ENCODE results near the gene HAUS3.

The HAUS3 gene

DNA sequence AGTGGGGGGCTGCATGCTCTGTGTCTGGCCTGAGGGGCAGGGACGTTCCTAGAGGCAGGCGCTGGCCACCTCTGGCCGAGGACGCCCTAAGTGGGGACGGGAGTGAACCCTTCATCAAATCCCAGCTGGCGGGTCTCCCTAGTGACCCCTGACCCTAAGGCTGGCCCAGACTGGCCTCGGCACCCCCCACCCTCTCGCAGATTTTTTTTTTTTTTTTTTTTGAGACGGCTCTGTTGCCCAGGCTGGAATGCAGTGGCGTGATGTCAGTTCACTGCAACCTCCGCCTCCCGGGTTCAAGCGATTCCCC lies 21.0 kb upstream of the HAUS3 start:
- no peak for DNase-seq

DNA sequence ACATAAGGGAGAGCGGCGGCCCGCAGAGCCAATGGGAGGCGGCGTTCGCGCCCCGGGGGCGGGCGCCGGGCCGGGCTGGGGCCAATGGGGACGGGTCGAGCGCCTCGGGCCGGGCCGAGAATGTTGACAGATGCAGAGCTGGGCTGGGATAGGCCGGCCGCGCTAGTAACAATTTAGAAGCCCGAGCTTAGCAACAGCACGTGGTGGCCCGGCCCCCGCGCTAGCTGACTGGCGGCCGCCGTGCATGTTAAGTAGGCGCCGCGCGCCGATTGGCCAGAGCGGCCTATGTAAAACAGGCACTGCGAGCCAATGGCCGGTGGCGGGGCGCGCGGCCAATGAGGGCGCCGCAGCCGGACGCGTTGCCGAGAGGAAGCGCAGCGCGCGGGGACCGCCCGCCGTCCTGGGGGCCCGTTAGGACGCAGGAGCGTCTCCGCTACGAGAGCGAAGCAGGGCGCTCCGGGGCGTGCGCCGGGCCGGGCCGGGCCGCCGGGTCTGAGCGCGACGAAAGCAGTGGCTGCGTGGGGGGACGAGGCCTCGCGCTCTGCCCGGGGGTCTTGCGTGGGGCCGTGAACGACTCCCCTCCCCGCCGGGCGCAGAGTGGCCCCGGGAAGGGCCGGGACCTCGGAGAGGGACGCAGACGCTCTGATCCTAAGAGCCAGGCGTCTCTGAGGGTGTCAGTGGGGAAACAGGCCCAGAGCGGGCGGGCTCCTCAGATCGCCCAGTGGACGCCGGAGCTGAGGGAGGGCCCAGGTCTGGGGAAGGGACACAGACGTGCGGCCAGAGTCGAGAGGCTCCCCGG lies 20.4 kb upstream of the HAUS3 start:
- peak; percentile 99 for DNase-seq

DNA sequence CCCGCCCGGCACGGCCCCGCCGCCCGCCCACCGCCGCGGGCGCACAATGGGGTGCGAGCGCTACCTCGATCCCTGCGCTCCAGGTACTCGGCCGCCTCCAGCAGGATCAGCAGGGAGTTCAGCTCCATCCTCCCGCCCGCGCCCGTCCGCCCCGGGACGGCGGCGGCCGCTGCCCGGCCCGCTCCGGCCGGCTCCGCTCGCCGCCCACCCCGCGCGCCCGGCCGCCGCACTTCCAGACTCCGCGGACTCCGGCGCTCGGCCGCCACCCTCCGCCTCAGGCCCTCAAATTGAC lies 19.9 kb upstream of the HAUS3 start, which contains the start of gene MXD4:
Gene MXD4 (minus strand): TSS at position 257 of the 292 bp plus-strand sequence. CDS start 129 bp downstream, at position 128.
- no peak for DNase-seq

DNA sequence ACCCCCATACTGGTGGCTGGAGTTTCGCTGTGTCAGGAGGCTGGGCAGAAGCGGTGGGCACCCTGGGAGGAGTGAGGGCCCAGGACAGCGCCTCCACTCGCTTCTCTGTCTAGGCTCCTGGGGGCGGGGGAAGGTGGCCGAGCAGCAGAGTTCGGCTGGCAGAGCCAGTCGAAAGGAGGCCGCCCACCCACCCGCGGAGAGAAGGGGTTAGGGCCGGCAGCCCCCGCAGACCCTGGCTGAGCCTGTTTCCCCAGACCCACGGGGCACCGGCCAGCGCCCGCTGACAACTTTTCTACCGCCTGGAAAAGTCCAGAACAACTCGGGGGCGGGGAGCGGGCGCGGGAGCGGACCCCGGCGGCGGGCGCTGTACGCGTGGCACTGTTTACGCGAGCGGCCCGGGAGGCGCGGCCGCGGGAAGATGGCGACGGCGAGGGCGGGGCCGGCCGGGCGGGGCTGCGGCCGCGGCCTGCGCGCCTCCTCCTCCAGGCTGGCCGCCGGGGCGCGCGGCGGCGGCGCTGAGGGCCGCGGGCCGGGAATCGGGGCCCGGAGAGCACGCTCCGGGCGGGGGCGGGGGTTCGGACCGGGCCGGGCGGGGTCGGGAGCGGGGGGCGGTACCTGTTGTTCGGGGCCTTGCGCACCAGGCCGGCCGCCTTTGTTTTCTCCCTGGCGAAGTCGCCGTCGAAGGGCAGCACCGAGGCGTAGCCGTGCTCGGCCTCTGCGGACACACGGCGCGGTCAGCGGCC lies 19.4 kb upstream of the HAUS3 start:
- DNase-seq, result peak; percentile 20

DNA sequence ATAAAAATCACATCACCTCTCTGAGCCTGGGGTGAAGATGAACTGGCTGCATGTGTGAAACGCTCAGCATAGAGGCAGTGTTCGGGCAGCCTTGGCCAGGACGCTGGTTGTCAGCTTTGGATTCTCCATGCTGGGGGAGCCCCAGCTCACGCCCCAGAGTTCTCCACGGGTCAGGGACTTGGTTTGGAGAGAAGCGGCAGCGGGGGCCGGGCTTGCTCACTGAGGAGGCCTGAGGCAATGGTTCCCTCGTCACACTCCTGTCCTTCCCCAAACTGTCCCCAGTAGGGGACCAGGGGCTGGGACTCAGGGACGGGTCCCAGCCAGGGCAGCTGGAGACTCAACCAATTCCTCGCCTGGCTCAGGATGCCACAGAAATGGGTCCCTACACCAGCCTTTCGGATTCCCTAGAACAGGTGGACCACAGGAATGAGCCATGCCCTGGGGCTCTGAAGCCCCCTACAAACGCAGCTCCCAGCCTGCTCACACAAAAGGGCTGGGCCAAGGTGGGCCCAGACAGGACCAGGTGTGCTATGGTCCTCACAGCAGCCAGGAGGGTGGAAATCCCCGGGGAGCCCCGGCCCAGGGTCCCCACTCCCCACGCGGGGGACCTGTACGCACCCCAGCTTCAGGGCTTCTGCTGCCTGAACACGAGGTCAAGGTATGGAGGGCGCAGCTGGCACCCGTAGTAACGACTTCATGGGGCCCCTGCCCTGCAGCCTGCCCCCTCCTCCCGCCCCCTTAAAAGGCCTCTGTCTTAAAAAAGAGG lies 18.6 kb upstream of the HAUS3 start:
- DNase-seq, result no peak

DNA sequence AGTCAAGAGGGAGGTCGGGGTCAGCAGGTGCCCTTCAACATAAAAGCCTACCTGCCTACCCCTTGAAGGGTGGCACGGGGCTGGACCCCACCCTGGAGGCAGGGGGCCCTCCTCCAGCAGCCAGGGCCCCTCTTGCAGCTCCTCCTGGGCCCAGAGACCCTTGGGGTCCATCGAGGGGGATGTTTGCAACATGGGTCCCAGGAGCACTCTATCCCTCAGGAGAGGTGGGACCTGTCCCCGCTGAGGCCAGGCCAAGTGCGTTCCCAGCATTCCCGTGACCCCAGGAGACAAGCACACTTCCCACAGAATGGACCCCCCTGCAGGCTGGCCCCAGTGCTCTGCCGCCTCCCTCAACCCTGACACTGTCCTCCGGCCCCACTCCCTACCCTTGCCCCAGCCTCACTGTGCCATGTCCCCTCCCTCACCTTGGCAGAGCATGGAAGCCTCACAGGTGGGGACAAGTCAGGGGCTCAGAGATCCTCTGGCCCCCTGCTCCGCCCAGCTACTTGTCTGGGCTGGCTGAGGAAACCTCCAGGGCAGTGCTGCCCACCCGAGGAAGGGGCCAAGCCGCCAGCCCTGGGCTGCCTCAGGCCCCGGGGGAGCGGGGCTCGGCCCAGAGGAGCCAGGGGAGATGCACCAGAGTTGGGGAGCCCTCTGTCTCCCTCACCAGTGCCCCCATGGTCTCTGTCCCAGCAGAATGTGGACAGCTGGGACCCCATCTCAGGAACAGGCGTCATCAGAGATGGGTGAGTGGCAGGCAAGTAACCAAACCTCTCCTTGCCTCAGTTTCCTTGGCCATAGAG lies 17.8 kb upstream of the HAUS3 start:
- no peak for DNase-seq

DNA sequence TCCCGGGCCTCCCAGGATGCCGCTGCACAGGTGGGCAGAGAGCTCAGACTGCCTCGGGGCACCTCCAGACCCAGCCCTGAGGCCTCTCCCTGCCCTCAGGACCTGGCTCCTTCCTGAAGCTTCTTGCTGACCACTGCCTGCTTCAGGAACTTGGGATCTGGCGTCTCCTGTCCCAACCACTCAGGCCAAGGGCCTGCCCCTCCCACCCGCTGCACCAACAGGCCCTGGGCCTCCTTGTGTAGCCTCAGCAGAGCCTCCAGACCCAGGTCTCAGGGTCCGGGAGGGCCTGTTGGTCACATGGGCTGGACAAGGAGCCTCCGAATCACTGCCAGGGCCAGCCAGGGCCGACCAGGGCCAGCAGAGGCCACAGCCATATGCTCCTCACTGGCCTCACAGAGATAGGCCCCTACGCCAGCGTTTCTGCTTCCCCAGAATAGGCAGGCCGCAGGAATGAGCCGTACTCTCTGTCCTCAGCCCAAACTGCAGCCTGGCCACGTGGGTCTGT lies 17.2 kb upstream of the HAUS3 start:
- DNase-seq, result no peak

DNA sequence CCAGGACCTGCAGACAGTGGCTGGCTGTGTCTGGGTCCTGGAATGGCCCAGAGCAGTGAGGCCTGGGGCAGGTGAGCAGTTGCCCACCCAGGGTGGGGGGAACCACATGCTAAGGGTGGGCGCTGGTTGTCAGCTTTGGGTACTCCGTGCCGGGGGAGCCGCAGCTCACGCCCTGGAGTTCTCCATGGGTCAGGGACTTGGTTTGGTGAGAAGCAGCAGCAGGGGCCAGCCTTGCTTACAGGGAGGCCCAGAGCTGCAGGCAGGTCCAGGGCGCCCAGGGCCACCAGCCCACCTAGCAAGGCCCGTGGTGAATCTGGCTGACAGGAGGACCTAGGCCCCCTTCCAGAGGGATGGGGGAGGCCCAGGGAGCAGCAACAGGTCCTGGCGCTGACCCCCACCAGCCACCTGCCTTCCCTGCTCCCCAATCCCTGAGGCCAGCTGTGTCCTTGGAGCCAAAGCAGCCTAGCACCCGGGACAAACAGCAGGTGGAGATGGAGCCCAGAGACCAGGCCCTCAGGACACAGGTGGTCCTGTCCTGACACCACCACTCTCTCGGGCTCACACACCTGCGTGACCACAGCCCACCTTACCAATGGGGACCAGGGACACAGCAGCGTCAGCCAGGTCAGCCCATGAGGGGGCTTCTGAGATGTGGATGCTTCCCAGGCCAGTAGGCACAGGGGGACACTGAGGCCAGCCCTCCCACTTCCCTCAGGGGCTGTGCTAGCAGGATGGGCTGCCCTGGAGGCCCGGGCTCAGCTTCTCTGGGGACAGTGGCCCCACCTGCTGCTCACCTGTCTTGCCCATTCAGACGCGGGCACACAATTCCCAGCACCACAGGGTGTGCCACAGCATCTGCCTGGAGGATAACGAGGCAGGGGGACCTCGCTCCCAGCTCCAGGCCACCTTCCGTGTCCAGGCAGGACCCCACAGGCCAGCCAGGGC lies 16.4 kb upstream of the HAUS3 start:
- DNase-seq, result no peak

DNA sequence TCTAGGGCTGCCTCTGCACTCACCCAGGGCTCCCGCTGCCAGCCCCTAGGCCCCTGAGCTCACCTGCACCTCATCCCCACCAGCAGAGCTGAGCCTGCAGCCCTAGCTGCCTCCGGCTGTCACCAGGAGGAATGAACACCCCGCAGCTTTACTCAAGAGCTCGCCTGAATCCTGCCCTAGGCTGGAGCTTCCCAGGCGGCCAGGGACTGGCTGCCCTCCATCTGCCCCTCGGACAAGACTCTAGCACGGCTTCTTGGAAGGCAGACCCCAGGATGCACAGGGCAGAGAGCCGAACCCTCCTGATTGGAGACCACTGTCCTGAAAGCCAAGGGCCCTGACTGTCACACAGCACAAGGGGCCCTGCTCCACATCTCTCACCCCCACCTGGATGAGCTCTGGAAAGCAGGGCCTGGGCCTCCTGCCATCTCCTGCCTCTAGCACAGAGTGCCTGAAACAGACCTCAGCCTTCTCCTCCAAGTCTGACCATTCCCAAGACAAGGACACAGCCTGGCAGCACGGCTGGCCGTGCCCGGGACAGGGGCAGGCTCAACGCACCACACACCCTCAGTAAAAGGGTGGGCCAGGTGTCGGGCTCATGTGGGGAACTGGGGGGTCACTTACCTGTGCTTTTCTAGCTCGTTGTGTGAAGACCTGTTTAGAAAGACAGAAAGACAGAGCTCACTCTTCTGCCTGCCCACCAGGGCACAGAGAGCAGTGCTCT lies 15.6 kb upstream of the HAUS3 start:
- DNase-seq, result no peak

DNA sequence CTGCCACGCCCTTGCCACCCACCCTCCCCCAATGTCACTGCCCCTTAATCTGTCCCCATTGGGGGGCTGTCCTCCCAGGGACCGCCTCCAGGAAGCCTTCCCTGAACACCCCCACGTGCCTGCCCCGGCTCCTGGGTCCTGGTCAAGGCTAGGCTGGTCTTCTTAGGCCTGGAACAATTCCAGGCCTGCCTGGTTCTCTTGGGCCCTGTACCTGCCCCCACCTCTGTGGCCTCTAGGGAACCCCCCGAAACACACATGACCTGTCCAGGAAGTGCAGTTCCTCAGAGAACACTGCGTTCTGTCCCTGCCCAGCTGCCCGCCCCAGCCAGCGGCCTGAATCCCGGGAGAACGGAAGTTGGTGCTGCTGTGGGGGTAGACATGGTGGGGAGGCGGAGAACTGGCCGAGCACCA lies 14.9 kb upstream of the HAUS3 start:
- DNase-seq, result no peak

DNA sequence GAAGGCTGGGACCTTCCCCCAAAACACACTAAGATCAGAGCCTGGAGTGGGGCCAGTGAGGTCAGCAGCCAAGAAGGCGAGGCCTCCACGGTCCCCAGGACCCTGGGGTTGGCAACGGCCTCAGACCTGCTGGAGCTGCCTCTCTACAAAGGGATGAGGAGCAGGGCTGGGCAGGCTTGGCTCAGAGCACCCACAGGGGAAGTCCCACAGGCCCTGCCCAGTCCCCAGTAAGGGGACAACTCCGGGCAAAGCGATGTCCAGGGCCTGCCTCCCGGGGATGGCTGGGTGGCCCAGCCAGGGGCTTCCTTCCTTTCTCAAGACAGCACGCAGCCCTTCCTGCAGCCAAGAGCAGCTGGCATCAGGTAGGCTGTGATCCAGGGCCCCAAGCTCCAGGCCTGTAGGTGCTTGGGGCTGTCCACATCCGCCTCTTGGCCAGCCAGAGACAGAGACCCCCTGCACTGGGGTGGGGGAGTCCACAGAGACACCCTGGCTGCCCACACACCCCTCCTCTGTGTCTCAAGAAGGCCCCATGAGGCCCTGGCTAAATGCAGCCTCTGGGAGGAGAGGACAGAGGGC lies 14.3 kb upstream of the HAUS3 start:
- no peak for DNase-seq

DNA sequence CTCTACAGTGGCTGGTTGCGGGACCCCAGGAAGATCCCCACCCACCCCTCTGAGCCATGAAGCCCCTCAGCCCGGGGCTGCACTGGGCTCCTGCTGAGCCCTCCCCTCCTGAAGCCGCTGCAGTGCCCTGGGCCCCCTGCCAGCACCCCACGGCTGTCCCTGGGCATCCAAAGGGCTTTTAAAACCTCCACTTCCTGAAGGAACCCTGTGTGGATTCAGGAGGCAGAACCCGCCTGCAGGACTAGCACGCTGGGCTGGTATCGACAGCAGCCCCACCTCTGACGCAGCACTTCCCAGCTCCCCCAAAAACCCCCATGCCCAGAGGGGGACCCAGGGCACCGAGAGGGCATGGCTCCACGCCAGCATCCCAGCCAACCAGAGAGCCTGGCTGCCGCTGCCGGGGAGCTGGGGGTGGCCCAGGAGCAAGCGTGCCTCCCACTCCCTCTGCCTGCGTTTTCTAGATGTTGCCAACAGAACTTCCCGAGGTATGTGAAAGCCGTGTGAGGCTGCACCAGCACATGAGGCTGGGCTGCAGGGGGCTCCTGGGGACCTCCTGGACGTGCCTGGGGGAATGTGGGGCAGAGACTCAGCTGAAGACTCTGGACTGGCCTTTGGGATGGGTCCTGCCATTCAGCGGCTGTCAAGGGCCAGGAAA lies 13.7 kb upstream of the HAUS3 start:
- no peak for DNase-seq

DNA sequence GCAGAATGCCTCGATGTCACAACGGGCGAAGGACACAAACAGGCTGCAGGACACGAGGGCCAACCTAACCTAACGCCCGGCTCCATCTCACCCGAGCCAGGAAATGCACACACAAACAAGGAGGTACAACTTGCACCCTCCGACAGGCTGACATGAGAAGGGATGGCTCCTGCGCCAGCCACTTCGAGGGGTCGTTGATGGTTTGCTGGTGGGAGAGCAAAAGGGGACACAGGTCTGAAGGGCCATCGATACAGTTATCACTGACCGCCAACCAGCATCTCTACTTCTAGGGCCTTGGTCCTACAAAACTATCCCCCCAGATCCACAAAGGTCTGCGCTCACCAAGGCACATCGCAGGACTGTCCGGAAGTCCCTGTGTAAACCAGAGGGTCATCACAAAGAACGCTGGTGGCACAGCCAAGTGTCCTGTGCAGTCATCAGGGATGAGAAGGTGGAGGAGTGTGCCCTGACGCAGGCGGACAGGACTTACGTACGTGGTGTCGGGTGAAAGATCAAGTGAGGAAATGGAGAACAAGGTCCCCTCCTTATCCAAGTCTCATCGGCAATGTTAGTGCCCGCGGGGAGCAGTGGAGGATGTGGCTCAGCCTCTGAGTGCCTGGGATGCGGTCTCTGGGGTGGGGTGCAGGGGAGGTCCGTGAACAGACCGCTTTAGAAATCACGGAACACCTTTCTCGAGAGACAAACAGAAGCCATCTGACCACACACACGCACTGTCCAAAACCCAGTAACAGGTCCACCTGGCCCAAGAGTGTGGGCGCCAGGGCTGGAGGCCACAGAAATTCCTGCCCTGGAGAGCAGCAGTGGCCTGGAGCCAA lies 13.0 kb upstream of the HAUS3 start:
- no peak for DNase-seq

DNA sequence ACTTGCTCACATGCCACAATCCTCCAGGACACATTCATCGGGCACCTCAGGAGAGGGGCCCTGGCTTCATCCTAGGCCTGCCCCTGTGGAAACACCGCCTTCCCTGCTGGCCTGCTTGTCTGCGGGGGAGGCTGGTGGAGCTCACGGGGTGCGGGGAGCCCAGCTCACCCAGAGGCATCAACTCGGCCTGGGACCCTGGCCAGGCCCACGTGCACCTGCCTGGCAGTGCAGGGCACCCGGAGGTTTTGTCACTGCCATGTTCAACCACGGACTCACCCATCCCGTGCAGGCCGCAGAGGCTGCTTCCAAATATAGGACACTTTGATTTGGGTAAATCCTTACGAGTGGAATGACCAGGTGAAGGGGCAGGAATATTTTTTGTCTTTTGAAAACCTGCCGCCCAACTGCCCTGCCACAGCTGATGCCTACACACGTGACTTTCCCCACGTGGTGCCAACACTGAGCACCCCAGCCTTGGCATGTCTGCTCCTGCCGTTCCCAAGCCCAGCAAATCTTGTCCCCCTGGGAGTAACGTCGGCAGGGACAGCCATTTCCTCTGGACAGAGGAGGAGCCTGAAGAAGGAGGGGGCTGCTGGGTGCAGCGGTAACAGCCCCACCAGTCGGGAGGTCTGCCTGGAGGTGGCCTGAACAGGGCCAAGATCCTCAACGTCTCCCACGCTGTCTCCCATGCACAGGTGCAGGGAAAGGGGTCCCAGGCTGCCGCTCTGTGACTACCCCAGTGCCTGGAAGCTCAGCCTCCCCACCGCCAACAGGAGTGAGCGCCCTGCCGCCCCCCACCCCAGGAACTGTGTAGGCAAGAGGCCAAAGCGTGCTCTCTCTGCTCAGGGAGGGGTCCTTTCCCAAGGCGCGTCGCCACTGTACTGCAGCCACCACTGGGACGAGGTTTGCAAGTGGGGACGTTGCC lies 11.5 kb upstream of the HAUS3 start:
- DNase-seq, result no peak

DNA sequence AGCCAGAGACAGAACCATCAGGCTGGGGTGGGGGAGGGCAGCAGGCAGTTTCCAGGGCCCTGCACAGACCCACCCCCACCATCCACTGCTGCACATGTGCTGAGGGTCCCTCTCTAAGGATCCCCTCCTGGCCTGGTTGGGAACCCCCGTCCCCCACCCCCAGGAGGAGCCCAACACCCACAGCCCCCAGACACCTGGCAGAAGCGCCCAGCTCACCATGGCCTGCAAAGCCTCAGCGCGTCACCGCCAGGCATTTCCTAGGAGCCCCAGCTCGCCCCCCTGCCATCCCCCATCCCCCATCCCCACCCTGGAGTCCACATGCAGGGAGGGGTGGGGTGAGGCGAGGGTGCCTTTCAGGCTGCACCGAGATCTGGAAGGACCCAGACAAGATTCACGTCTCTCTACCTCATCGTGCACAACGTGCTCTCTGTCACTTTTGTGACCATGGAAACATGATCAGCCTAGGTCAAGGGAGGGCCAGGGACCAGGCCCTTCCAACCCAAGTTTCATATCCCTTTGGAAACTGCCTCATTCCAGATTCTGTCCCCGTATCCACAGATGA lies 10.7 kb upstream of the HAUS3 start:
- no peak for DNase-seq

DNA sequence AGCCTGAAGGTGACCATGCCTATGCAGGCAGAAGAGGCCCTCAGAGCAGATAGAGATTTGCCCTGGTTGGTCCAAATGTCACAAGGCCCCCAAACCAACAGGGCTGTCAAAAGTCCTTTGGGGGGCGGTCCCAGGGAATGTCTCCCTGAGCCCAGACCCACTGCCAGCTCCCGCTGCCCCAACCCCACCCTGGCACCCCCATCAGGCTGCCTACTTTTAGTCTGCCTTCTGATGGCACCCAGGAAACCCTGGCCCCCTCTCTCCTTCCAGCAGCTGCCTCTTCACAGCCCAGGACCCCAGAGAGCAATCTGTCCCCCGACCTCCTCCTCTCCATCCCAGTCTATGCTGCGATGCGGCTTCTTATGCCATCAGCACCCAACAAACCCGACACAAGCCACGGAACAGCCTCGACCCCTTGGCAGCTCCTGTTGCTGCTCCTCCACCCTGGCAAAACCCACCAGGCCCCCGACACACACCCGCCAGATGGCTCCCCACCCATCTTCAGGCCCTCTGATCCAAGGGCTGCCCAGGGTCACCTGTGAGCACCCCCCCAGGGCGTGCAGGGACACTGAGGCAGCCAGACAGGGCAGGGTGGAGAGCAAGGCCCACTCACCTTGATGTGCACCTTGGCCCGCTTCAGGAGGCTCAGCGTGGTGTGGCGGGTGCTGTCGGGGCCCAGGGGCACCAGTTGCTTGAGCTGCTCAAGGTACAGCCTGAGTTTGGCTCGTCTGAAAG lies 10.0 kb upstream of the HAUS3 start:
- no peak for DNase-seq
